NCI-H510A (cell line): Measurements from ENCODE around the gene FLT3LG.
"Not testable (repeated sequence)": the region's sequence is repeated elsewhere in the genome, so short reads cannot be mapped to it uniquely, and the experiment has no call there.

ENCODE experiments used
- DNase-seq: peaks from one replicate; lab custom pipeline; 2025; lab: John Stamatoyannopoulos, UW

Gene FLT3LG

DNA sequence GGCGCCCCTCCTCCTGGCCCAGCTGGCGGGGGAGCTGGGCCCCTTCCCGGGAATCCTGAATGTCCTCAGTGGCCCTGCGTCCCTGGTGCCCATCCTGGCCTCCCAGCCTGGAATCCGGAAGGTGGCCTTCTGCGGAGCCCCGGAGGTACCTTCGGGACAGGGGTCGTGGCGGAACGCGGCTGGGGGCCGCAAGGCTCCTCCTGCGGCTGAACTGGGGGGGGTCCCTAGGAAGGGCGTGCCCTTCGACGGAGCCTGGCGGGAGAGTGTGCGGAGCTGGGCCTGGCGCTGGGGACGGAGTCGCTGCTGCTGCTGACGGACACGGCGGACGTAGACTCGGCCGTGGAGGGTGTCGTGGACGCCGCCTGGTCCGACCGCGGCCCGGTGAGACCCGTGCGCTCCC lies 12.4 kb upstream of the FLT3LG start:
- DNase-seq, result no peak

DNA sequence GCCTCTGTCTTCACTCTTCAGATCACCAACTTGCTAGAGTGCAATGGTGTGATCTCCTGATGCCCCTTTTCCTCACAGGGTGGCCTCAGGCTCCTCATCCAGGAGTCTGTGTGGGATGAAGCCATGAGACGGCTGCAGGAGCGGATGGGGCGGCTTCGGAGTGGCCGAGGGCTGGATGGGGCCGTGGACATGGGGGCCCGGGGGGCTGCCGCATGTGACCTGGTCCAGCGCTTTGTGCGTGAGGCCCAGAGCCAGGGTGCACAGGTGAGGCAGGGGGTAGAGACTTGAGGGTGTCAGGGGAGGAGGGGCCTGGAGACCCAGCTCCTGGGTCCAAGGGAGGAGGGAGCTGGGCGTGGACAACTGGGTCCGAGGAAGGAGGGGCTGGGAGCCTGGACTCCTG lies 11.5 kb upstream of the FLT3LG start:
- DNase-seq, result no peak

DNA sequence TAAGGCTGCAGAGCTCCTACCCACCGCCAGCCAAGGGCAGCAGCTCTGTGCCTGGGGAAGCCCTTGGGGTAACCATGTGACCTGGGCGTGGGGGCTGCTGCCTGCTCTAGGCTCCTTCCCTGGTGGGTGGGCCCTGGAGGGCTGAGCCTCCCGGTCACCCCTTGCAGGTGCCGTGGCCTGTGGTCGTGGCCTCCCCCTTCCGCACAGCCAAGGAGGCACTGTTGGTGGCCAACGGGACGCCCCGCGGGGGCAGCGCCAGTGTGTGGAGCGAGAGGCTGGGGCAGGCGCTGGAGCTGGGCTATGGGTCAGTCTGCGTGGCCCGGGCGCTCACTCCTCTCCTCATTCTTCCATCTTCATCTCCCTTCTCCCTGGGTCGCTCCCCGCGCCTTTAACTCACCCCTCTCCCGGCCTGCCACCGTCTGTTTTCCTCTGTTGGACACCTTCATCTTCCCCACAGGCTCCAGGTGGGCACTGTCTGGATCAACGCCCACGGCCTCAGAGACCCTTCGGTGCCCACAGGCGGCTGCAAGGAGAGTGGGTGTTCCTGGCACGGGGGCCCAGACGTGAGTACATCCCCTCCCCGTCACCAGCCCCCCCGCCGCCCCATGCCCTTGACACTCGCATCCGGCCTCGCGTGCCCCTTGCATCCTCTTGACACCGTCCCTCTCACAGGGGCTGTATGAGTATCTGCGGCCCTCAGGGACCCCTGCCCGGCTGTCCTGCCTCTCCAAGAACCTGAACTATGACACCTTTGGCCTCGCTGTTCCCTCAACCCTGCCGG lies 9.9 kb upstream of the FLT3LG start:
- no peak for DNase-seq

DNA sequence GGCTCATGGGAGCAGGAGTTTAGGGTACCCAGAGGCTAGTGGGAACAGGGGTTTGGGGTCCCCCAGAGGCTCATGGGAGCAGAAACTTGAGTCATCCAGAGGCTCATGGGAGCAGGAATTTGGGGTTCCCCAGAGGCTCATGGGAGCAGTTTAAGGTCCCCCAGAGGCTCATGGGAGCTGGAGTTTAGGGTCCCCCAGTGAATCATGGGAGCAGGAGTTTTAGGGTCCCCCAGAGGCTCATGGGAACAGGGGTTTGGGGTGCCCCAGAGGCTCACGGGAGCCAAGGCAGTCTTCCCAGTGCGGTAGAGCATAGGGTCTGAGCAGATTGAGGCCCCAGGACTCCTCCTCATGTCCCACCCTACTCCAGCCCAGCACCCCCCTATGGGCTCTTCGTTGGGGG lies 8.6 kb upstream of the FLT3LG start:
- DNase-seq, result no peak

DNA sequence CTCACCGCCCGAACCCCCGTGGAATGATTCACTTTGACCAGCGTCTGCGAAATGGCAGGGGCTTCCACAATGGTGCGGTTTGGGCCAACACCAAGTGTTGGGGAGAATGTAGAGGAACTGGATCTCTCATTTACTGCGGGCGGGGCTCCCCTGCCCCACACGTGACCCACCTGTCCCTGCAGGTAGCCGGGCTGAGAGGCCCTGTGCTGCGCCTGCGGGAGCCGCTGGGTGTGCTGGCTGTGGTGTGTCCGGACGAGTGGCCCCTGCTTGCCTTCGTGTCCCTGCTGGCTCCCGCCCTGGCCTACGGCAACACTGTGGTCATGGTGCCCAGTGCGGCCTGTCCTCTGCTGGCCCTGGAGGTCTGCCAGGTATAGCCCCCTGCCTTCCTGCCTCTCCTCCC lies 5.8 kb upstream of the FLT3LG start:
- DNase-seq, result no peak

DNA sequence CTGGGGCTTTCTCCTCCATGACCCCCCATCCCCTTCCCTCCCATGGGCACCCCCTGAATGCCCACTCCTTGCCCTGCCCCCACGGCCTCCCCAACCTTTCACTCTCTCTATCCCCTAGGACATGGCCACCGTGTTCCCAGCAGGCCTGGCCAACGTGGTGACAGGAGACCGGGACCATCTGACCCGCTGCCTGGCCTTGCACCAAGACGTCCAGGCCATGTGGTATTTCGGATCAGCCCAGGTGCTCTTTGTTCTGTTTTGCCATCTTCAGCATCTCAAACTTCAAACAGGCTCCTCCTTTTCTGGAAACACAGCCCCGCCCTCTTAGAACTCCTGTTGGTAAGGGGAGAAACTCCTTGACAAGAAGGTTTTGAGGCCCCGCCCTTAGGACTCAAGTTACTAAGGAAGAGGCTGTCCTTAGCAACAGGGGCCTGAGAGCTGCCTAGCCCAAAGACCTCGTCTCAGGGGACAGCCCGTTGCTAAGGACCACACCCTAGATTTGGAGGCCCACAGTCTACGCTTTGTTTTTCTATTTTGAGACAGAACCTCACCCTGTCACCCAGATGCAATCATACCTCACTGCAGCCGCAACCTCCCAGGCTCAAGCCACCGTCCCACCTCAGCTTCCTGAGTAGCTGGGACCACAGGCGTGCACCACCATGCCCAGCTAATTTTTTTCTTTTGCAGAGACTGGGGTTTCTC lies 5.1 kb upstream of the FLT3LG start:
- no peak for DNase-seq

DNA sequence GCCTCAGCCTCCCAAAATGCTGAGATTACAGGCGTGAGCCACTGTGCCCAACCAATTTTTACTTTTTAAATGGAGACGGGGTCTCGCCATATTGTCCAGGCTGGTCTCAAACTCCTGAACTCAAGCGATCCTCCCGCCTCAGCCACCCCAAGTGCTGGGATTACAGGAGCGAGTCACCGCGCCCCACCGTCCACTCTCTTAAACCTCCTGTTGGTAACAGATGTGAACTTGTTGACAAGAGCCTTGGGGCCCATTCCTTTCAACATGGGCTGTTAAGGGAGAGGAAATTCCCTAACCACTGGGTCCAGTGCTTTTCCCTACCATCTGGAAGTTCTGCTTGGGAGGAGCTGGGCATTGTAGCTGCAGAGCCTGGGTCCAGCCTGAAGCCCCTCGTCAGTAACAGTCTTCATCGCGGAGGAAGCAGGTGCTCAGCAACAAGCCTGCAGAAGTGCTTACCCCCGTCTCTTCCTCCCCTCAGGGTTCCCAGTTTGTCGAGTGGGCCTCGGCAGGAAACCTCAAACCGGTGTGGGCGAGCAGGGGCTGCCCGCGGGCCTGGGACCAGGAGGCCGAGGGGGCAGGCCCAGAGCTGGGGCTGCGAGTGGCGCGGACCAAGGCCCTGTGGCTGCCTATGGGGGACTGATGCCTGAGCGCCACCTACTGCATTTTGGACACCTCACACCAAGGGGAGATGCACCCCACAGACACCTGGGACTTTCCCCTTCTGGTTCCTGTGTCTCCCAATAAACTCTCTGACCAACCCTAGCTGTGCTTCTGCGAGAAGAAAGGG lies 4.0 kb upstream of the FLT3LG start:
- DNase-seq, result no peak

DNA sequence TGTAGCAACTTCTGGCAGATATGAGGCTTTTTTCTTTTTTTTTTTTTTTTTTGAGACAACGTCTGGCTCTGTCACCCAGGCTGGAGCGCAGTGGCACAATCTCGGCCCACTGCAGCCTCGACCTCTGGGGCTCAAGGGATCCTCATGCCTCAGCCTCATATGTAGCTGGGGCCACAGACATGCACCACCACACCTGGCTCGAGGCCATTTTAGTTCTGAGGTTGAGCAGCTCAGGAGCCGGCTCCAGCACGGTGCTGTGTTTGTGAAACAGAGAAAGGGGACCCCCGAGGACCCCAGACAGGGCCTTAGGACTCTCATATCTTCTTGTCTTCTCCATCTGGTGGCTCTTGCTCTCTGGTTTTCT lies 3.4 kb upstream of the FLT3LG start:
- DNase-seq, result no peak

DNA sequence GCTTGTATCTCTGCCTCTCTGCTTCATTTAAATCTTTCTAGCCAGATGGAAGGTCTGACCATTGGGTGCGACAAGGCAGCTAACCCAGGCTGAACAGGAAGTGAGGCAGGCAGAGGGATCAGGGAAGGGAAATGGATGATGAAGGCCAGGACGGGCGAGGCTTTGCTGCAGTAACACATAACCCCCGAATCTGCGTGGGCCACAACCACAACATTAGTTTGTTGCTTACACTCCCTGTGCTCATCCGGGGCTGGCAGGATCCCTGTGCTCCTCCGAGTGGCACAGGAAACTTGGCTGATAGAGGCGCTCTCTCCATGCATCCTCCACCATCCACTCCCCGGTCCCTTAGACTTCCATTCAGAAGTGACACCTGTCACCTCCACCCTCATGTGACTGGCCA lies 1.1 kb upstream of the FLT3LG start:
- no peak for DNase-seq

DNA sequence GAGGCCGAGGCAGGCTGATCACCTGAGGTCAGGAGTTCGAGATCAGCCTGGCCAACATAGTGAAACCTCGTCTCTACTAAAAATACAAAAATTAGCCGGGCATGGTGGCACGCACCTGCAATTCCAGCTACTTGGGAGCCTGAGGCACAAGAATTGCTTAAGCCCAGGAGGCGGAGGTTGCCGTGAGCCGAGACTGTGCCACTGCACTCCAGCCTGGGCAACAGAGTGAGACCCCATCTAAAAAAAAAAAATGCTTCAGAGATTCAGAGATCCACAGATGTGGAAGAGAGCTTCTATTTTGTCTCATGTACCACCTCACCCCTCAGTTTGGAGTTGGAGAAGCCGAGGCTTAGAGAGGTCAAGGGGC lies 531 bp upstream of the FLT3LG start:
- DNase-seq, result not testable (repeated sequence)

DNA sequence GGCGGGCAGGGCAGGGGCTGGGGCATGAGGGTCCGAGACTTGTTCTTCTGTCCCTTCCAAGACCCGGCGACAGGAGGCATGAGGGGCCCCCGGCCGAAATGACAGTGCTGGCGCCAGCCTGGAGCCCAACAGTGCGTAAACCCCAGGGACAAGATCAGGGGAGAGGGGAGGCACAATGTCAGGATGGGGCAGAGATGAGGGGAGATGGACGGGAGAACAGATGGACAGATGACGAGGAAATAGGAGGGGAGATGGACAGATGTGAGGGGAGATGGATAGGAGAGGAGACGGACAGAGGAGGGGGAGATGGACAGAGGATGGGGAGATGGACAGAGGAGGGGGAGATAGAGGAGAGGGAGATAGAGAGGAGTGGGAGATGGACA lies 518 bp downstream of the FLT3LG start:
- DNase-seq, result no peak

DNA sequence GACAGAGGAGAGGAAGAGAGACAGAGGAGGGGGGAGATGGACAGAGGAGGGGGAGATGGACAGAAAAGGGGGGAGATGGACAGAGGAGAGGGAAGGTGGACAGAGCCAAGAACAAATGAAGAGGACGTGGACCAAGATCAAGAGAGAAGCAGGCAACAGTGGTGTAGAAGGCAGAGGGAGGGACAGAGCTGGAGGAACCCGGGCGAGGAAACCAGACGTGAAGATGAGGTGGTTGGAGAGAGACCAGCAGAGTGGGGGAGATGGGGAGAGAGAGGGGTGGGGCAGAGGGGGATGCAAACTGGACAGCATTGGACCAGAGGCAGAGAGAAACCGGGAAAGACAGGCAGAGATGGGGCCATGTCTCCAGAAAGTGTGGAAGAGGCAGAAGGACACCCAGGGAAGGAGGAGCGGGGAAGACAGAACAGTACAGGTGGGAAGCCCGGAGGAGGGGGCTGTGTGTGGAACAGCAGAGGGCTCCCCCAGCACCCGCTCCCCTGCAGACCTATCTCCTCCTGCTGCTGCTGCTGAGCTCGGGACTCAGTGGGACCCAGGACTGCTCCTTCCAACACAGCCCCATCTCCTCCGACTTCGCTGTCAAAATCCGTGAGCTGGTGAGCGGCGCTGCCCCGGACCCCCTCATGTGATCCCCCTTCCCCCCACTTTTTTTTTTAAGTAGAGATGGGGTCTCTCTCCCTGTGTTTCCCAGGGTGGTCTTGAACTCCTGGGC lies 1.3 kb downstream of the FLT3LG start:
- DNase-seq, result no peak

DNA sequence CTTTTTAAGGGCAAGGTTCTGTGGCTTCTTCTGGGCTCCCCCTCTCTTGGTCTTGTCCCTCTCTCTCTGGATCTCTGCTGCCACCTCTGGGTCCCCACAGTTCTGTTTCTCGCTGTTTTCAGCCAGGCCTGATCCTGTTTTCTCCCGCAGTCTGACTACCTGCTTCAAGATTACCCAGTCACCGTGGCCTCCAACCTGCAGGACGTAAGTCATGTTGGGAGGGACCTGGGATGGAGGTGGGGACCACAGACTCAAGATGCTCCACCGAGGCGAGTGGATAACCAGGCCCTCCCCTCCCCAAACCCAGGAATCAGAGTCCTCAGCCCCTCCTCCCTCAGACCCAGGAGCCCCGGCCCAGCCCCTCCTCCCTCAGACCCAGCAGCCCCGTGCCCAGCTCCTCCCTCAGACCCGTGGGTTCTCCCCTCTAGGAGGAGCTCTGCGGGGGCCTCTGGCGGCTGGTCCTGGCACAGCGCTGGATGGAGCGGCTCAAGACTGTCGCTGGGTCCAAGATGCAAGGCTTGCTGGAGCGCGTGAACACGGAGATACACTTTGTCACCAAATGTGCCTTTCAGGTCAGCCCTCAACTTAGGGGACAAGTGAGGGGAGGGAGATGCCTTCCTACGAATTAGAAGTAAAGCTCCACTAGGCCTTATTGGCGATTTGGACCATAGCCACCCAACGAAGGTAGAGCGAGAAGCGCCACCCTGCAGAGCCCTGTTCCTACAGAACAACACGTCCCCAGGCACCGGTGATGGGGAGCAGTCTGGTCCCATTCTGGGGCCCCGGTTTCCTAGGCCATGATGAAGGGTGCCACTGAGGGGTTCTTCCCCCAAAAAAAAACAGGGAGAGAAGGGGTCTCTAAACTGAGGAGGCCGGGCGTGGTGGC lies 2.2 kb downstream of the FLT3LG start:
- DNase-seq, result peak; percentile 62

DNA sequence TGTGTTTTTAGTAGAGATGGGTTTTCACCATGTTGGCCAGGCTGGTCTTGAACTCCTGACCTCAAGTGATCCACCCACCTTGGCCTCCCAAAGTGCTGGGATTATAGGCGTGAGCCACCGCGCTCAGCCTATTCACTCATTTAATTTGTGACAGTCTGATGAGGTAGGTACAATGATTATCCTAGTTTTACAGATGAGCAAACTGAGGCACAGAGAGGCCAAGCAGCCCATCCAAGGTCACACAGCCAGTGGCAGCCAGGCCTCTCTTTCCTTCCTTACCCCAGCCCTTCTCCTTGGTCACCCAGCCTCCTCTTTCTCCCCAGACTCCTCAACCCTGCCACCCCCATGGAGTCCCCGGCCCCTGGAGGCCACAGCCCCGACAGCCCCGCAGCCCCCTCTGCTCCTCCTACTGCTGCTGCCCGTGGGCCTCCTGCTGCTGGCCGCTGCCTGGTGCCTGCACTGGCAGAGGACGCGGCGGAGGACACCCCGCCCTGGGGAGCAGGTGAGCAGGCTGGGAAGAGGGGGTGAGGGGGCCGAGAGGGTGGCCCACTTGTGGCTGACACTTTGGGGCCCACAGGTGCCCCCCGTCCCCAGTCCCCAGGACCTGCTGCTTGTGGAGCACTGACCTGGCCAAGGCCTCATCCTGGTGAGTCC lies 6.1 kb downstream of the FLT3LG start:
- no peak for DNase-seq

DNA sequence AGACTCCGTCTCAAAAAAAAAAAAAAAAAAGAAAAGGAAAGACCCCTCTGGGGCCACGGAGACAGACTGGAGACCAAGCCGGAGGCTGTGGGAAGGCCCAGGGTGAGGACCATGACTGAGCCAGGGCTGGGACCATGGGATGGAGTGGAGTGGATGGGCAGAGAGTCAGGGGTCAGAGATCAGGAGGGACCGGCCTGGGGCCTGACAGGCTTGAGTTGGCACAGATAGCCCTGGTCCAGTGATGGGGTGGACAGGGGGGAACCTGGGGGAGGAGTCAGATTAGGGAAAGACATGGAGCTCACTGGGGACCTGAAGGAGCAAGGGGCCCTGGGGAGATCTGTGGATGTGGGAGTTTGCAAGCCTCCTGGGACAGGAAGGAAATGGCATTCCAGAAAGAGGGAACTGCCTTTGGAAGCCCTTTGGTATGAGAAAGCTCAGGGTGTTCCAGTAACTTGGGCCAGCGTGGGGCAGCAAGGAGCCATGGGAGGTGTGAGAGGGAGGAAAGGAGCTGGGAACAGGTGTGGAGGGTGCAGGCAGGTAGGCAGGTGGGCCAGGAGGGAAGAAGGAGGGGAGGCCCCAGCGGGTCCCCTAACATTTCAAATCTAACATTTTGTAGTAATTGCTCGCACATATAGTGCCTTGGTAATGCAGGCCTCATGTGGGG lies 7.1 kb downstream of the FLT3LG start:
- DNase-seq, result no peak

DNA sequence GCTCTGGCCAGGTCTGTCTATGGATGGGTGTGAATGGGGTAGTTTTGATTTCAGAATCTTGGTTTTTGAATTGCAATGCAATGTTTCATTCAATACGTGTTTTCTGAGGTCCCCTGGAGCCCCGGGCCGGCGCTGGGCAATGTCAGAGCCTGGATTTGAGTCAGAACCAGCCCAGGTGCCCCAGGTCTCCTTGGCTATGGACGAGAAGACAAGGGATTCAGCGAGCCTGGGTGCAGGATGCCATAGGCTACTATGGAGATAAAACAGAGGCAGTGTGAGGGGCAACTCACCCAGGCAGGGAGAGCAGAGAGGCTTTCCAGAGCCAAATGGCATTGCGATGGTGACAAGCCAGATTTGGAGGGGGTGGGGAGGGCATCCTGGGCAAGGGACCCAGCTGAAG lies 12.2 kb downstream of the FLT3LG start:
- DNase-seq, result no peak

DNA sequence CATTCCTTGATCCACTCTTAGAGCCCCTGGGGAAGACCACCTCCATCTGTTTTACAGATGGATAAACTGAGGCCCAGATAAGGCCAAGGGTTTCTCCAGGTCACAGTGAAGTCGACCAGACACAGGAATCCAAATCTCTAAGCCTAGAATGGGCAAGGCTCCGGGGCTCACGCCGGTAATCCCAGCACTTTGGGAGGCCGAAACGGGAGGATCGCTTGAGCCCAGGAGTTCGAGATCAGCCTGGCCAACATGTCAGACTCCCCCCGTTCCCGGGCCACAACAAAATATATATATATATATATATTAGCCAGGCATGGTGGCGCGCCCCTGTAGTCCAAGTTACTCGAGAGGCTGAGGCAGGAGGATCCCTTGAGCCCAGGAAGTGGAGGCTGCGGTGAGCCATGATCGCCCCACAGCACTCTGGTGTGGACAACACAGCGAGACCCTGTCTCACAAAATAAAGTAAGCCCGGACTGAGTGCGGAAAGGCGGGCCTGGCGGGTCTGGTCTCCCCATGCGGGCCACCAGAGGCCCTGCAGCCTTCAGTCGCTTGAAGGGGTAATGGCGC lies 12.8 kb downstream of the FLT3LG start:
- DNase-seq, result no peak

DNA sequence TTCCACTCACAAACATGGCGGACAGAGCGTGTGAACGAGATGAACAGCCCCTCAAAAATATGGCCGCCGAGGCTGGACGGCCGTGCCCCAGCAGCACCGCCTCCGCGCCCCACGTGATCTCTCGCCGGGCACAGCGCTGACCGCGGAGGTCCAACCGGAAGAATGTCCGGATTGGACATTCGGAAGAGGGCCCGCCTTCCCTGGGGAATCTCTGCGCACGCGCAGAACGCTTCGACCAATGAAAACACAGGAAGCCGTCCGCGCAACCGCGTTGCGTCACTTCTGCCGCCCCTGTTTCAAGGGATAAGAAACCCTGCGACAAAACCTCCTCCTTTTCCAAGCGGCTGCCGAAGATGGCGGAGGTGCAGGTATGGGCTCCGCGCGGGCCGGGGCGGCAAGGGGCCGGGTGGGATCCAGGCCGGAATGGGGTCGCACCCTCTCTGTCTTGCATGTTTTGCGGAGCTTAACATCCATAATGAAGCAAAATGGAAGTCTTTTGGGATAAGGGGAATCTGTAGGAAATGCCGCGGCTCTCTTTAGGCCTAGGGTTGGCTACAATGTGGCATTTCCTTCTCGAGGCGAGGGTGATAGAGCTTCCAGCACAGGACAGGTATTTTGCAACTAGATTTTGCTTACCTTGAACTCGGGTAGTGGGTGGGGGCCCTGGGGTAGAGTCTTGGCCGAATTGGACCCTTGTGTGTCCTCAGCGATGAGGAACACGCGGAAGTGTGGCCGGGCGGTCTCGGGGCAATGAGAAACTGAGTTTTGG lies 13.4 kb downstream of the FLT3LG start, which contains the start of gene RPL13A:
RPL13A (plus strand) TSS at position 332 of the 769 bp plus-strand sequence; CDS start at position 354, 22 bp downstream.
- peak; percentile 96 for DNase-seq
